GM18517 (cell line): Measurements from ENCODE around the gene WDR86.

Source experiments
- ATAC-seq: cut with Tn5 transposase; IDR thresholded peaks from one replicate; pipeline ENCODE4 v1.9.1; 2021; ENCODE audit warnings: mild to moderate bottlenecking, moderate library complexity; ENCODE audit not compliant: unreplicated experiment

Gene WDR86

GRCh38 chr7:151409667-151410404 lies at the start of gene WDR86:
WDR86 (minus strand) TSS chr7:151410038; CDS start chr7:151409589, 449 bp downstream.
- no peak for ATAC-seq

GRCh38 chr7:151457534-151457933 lies 47.7 kb upstream of the WDR86 start:
- no peak for ATAC-seq

GRCh38 chr7:151456782-151457181 lies 46.9 kb upstream of the WDR86 start:
- no peak for ATAC-seq

- ATAC-seq: no peak
Observed at GRCh38 chr7:151456276-151456675, 46.4 kb upstream of the WDR86 start.

- no peak for ATAC-seq
Observed at GRCh38 chr7:151455690-151456089, 45.9 kb upstream of the WDR86 start.

GRCh38 chr7:151454932-151455530 lies 45.2 kb upstream of the WDR86 start:
- ATAC-seq: no peak

- ATAC-seq: no peak
Observed at GRCh38 chr7:151454305-151454704, 44.5 kb upstream of the WDR86 start.

GRCh38 chr7:151453326-151453791 lies 43.5 kb upstream of the WDR86 start:
- ATAC-seq: no peak

- ATAC-seq: no peak
Observed at GRCh38 chr7:151452680-151453325, 43.0 kb upstream of the WDR86 start.

GRCh38 chr7:151451626-151452571 lies 42.1 kb upstream of the WDR86 start:
- ATAC-seq: no peak

- ATAC-seq: no peak
Observed at GRCh38 chr7:151451156-151451555, 41.3 kb upstream of the WDR86 start.

GRCh38 chr7:151449990-151450389 lies 40.2 kb upstream of the WDR86 start:
- ATAC-seq: no peak

GRCh38 chr7:151448261-151449252 lies 38.7 kb upstream of the WDR86 start:
- peak; percentile 78 for ATAC-seq

- ATAC-seq: no peak
Observed at GRCh38 chr7:151447901-151448260, 38.0 kb upstream of the WDR86 start.

GRCh38 chr7:151447312-151447711 lies 37.5 kb upstream of the WDR86 start:
- ATAC-seq: no peak

GRCh38 chr7:151446412-151446811 lies 36.6 kb upstream of the WDR86 start:
- no peak for ATAC-seq

GRCh38 chr7:151444632-151445031 lies 34.8 kb upstream of the WDR86 start:
- ATAC-seq: no peak

- no peak for ATAC-seq
Observed at GRCh38 chr7:151442776-151443496, 33.1 kb upstream of the WDR86 start.

GRCh38 chr7:151440799-151441445 lies 31.1 kb upstream of the WDR86 start:
- ATAC-seq: no peak
